ENCODE results near the gene TMEM200B. TPM values are rescaled to one million over a fixed set of nuclear protein-coding genes. Genes with fewer than 3 reads are reported as not detected.
"Not testable (repeated sequence)": the region's sequence is repeated elsewhere in the genome, so short reads cannot be mapped to it uniquely, and the experiment has no call there.

TMEM200B gene
- polyA plus RNA-seq (2013, experiment 1 of 2; ENCODE audit: insufficient read length), result 10.7 TPM
- 9.3 TPM for polyA plus RNA-seq (2013, experiment 2 of 2; ENCODE audit: insufficient read length)

- no peak for DNase-seq
Measured at GRCh38 chr1:29123887-29124365, at the start of gene TMEM200B. Gene TMEM200B (minus strand): TSS chr1:29123903. CDS start chr1:29121828, 2,075 bp downstream.

GRCh38 chr1:29172415-29172939 lies 48.8 kb upstream of the TMEM200B start:
- DNase-seq, result no peak

GRCh38 chr1:29171521-29171920 lies 47.8 kb upstream of the TMEM200B start:
- no peak for DNase-seq

GRCh38 chr1:29171089-29171488 lies 47.4 kb upstream of the TMEM200B start:
- peak; percentile 47 for DNase-seq

GRCh38 chr1:29169976-29170375 lies 46.3 kb upstream of the TMEM200B start:
- DNase-seq, result no peak

GRCh38 chr1:29167904-29168303 lies 44.2 kb upstream of the TMEM200B start:
- no peak for DNase-seq

GRCh38 chr1:29166291-29166878 lies 42.7 kb upstream of the TMEM200B start:
- DNase-seq, result no peak

- no peak for DNase-seq
Measured at GRCh38 chr1:29164588-29164987, 40.9 kb upstream of the TMEM200B start.

- no peak for DNase-seq
Measured at GRCh38 chr1:29162476-29163138, 38.9 kb upstream of the TMEM200B start.

- no peak for DNase-seq
Measured at GRCh38 chr1:29162025-29162424, 38.3 kb upstream of the TMEM200B start.

- no peak for DNase-seq
Measured at GRCh38 chr1:29159773-29160172, 36.1 kb upstream of the TMEM200B start.

GRCh38 chr1:29157269-29157601 lies 33.5 kb upstream of the TMEM200B start:
- no peak for DNase-seq

- DNase-seq, result no peak
Measured at GRCh38 chr1:29156543-29157268, 33.0 kb upstream of the TMEM200B start.

- no peak for DNase-seq
Measured at GRCh38 chr1:29152046-29152805, 28.5 kb upstream of the TMEM200B start.

- DNase-seq, result not testable (repeated sequence)
Measured at GRCh38 chr1:29150346-29150745, 26.6 kb upstream of the TMEM200B start.

- no peak for DNase-seq
Measured at GRCh38 chr1:29148656-29149491, 25.2 kb upstream of the TMEM200B start.

GRCh38 chr1:29145739-29146437 lies 22.2 kb upstream of the TMEM200B start:
- DNase-seq, result peak; percentile 75

GRCh38 chr1:29144178-29144577 lies 20.5 kb upstream of the TMEM200B start:
- no peak for DNase-seq

GRCh38 chr1:29142714-29143113 lies 19.0 kb upstream of the TMEM200B start:
- no peak for DNase-seq

GRCh38 chr1:29136391-29136915 lies 12.8 kb upstream of the TMEM200B start:
- no peak for DNase-seq

- DNase-seq, result no peak
Measured at GRCh38 chr1:29134695-29135028, 11.0 kb upstream of the TMEM200B start.

All from fibroblast of skin of back (primary cell).